Measurements from ENCODE around the gene TNRC6C.
"Not testable (repeated sequence)": the region's sequence is repeated elsewhere in the genome, so short reads cannot be mapped to it uniquely, and the experiment has no call there.

Gene TNRC6C

GRCh38 chr17:78133971-78134898 lies 175.7 kb downstream of the TNRC6C start:
- Histone ChIP-seq H3K4me1 (ENCODE audit: control insufficient read depth, insufficient read depth, low read length, poor library complexity, severe bottlenecking) (peaks cover 23% of the 10 kb centered on the region), H3K36me3 (ENCODE audit: control insufficient read depth, insufficient read depth, low read length) (no peaks in the 10 kb centered on the region), H3K9me3 (ENCODE audit: control insufficient read depth, low read length) (no peaks in the 10 kb centered on the region), H3K4me3 (ENCODE audit: extremely low read depth, insufficient read depth, low read length, poor library complexity, severe bottlenecking) (no peak overlapping the region), H3K27ac (ENCODE audit: low read depth, low read length, severe bottlenecking) (no peak overlapping the region)
- 59 to 64% methylated on average over 29 to 36 of the region's 39 CpGs for WGBS, 2 experiments (ENCODE audit: insufficient coverage in 2 of 2)

- H3K9me3 ChIP-seq (ENCODE audit: control insufficient read depth, low read length): no peaks in the 10 kb centered on the region
- H3K4me3 ChIP-seq (ENCODE audit: extremely low read depth, insufficient read depth, low read length, poor library complexity, severe bottlenecking): no peak overlapping the region
These were observed 176.4 kb downstream of the TNRC6C start for GRCh38 chr17:78134899-78135385.

GRCh38 chr17:78135858-78136500 lies 177.5 kb downstream of the TNRC6C start:
- Histone ChIP-seq H3K9me3 (ENCODE audit: control insufficient read depth, low read length) (no peaks in the 10 kb centered on the region), H3K27ac (ENCODE audit: low read depth, low read length, severe bottlenecking) (no peak overlapping the region), H3K4me3 (ENCODE audit: extremely low read depth, insufficient read depth, low read length, poor library complexity, severe bottlenecking) (no peak overlapping the region), H3K36me3 (ENCODE audit: control insufficient read depth, insufficient read depth, low read length) (no peaks in the 10 kb centered on the region), H3K4me1 (ENCODE audit: control insufficient read depth, insufficient read depth, low read length, poor library complexity, severe bottlenecking) (peaks cover 6% of the 10 kb centered on the region)
- WGBS, 2 experiments (ENCODE audit: insufficient coverage in 2 of 2): 91 to 95% methylated on average over 6 to 8 of the region's 9 CpGs

More at GRCh38 chr17:78134899-78135385, 176.4 kb downstream of the TNRC6C start:
- Histone ChIP-seq H3K27ac (ENCODE audit: low read depth, low read length, severe bottlenecking) (no peak overlapping the region), H3K36me3 (ENCODE audit: control insufficient read depth, insufficient read depth, low read length) (no peaks in the 10 kb centered on the region), H3K4me1 (ENCODE audit: control insufficient read depth, insufficient read depth, low read length, poor library complexity, severe bottlenecking) (peaks cover 16% of the 10 kb centered on the region)
- 67 to 90% methylated on average over 3 to 8 of the region's 9 CpGs for WGBS, 2 experiments (ENCODE audit: insufficient coverage in 2 of 2)

- Histone ChIP-seq H3K9me3 (ENCODE audit: control insufficient read depth, low read length) (no peaks in the 10 kb centered on the region), H3K27ac (ENCODE audit: low read depth, low read length, severe bottlenecking) (no peak overlapping the region), H3K4me1 (ENCODE audit: control insufficient read depth, insufficient read depth, low read length, poor library complexity, severe bottlenecking) (peaks cover 5% of the 10 kb centered on the region), H3K4me3 (ENCODE audit: extremely low read depth, insufficient read depth, low read length, poor library complexity, severe bottlenecking) (no peak overlapping the region), H3K36me3 (ENCODE audit: control insufficient read depth, insufficient read depth, low read length) (no peaks in the 10 kb centered on the region)
- WGBS, 2 experiments (ENCODE audit: insufficient coverage in 2 of 2): 86 to 93% methylated on average over 16 to 18 of the region's 26 CpGs
These were observed 179.1 kb downstream of the TNRC6C start for GRCh38 chr17:78137392-78138203.

- peaks cover 5% of the 10 kb centered on the region for H3K4me1 ChIP-seq (ENCODE audit: control insufficient read depth, insufficient read depth, low read length, poor library complexity, severe bottlenecking)
- 83 to 87% methylated on average over 6 to 12 of the region's 17 CpGs for WGBS, 2 experiments (ENCODE audit: insufficient coverage in 2 of 2)
- H3K36me3 ChIP-seq (ENCODE audit: control insufficient read depth, insufficient read depth, low read length): no peaks in the 10 kb centered on the region
- no peaks in the 10 kb centered on the region for H3K9me3 ChIP-seq (ENCODE audit: control insufficient read depth, low read length)
- H3K4me3 ChIP-seq (ENCODE audit: extremely low read depth, insufficient read depth, low read length, poor library complexity, severe bottlenecking): no peak overlapping the region
- H3K27ac ChIP-seq (ENCODE audit: low read depth, low read length, severe bottlenecking): no peak overlapping the region
These were observed 179.9 kb downstream of the TNRC6C start for GRCh38 chr17:78138204-78139060.

GRCh38 chr17:78139861-78140168 lies 181.3 kb downstream of the TNRC6C start:
- WGBS, 2 experiments (ENCODE audit: insufficient coverage in 2 of 2): 92 to 93% methylated on average over 12 of the region's 12 CpGs
- not testable (repeated sequence) for H3K4me3 ChIP-seq (ENCODE audit: extremely low read depth, insufficient read depth, low read length, poor library complexity, severe bottlenecking); H3K27ac ChIP-seq (ENCODE audit: low read depth, low read length, severe bottlenecking); H3K9me3 ChIP-seq (ENCODE audit: control insufficient read depth, low read length); H3K36me3 ChIP-seq (ENCODE audit: control insufficient read depth, insufficient read depth, low read length); H3K4me1 ChIP-seq (ENCODE audit: control insufficient read depth, insufficient read depth, low read length, poor library complexity, severe bottlenecking)

GRCh38 chr17:78140169-78141051 lies 181.9 kb downstream of the TNRC6C start:
- no peaks in the 10 kb centered on the region for H3K36me3 ChIP-seq (ENCODE audit: control insufficient read depth, insufficient read depth, low read length)
- H3K27ac ChIP-seq (ENCODE audit: low read depth, low read length, severe bottlenecking): no peak overlapping the region
- H3K4me3 ChIP-seq (ENCODE audit: extremely low read depth, insufficient read depth, low read length, poor library complexity, severe bottlenecking): no peak overlapping the region
- WGBS, 2 experiments (ENCODE audit: insufficient coverage in 2 of 2): 50 to 52% methylated on average over 50 to 53 of the region's 58 CpGs
- no peaks in the 10 kb centered on the region for H3K9me3 ChIP-seq (ENCODE audit: control insufficient read depth, low read length)
- H3K4me1 ChIP-seq (ENCODE audit: control insufficient read depth, insufficient read depth, low read length, poor library complexity, severe bottlenecking): peaks cover 5% of the 10 kb centered on the region

GRCh38 chr17:78141437-78142118 lies 183.1 kb downstream of the TNRC6C start:
- Histone ChIP-seq H3K4me1 (ENCODE audit: control insufficient read depth, insufficient read depth, low read length, poor library complexity, severe bottlenecking) (peaks cover 5% of the 10 kb centered on the region), H3K4me3 (ENCODE audit: extremely low read depth, insufficient read depth, low read length, poor library complexity, severe bottlenecking) (no peak overlapping the region), H3K27ac (ENCODE audit: low read depth, low read length, severe bottlenecking) (no peak overlapping the region), H3K9me3 (ENCODE audit: control insufficient read depth, low read length) (no peaks in the 10 kb centered on the region), H3K36me3 (ENCODE audit: control insufficient read depth, insufficient read depth, low read length) (no peaks in the 10 kb centered on the region)
- WGBS, 2 experiments (ENCODE audit: insufficient coverage in 2 of 2): 91 to 96% methylated on average over 12 to 18 of the region's 20 CpGs

All from mesodermal cell (in vitro differentiated cells).